Frontal cortex (tissue), 4 donors: ENCODE data around the gene CFAP92. TPM values are rescaled to one million over a fixed set of nuclear protein-coding genes. Genes with fewer than 3 reads are reported as not detected.
"Not testable (repeated sequence)": the region's sequence is repeated elsewhere in the genome, so short reads cannot be mapped to it uniquely, and the experiment has no call there.

Experiments
- DNase-seq, 2 donors: peaks; one replicate each; pipeline ENCODE4 v3.0.0; 2012; ENCODE audit warnings: low spot score in 2 of 2
- FAIRE-seq: peaks from 2 replicates; lab custom pipeline; 2012; peaks lifted over from hg19 to GRCh38; lab: Jason Lieb, UNC
- total RNA-seq: library from RNA; depleted of rRNA; stranded (reverse); fragments of >200 nt; gene quantifications from one replicate; pipeline ENCODE4 v1.2.3, GENCODE V29; 2014
- donor health status: control.
- donor health status: control.
- donor health status: control.

The CFAP92 gene
- total RNA-seq, 1 donor from 2014 or later = 1.6 TPM

DNA sequence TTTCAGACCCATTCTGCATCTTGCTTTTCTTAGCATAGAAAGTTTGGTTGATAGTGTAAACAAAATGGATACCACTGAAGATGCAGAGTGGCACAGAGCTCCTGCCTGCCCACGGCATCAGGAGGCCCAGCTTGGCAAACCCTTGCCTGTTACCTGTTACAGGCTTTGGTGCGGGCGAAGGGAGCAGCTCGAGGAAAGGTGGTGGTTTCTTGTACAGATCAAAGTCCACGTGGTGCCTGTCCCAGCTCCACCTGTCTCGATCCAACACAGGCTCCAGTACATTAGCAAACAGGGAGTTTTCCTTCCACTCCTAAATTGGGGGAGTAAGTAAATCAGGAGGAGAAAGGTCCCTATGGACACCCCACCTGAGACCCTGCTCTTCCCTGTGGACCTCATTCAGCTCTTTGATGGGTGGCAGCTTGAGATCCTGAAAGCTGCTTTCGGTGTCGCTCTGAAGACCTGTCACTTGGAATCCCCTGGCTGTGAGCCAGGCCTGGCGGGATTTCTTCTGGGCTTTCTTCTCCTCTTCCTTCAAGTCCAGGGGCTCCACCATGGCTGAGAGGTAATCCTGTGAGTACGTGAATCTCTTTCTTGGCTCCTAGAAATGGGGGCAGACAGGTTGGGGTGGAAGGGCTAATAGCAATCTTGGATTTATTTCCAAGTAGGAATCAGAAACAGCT is 78.8 kb downstream of the CFAP92 start:
- FAIRE-seq (no peak), DNase-seq (no peak)

DNA sequence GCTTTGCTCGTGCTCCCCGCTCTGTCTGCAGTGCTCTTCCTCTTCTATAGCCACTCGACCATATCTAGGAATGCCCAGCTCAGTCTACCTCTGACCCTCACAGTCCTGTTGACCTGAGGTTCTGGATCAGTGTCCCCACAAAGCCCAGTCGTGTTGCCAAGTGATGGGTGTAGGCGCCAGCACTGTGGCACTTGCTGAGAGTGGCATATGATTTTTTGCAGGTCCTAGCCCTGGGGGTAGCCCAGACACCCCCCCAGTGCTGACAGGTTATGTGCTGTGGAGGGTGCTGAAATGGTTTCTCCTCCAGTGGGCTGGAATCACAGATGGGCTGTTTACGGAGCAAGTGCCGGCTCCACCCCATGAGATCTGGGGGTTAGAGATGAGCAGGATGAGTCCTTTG is 82.0 kb downstream of the CFAP92 start:
- FAIRE-seq = no peak
- no peak for DNase-seq

DNA sequence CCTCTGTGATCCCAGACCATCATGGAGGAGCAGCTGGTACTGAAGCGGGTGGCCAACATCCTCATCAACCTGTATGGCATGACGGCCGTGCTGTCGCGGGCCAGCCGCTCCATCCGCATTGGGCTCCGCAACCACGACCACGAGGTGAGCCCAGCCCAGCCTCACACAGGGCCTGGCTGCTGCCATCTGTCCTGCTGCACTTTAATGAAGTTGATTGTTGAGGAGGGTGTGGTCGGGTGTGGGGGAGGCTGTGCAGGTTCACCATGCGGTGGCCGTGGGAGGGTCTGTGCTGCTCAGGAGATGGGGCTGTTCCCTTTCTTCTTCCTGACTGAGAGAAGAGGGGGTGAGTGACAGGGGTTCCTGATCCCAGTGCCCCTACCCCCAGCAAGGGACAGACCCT is 83.9 kb downstream of the CFAP92 start:
- no peak for DNase-seq

DNA sequence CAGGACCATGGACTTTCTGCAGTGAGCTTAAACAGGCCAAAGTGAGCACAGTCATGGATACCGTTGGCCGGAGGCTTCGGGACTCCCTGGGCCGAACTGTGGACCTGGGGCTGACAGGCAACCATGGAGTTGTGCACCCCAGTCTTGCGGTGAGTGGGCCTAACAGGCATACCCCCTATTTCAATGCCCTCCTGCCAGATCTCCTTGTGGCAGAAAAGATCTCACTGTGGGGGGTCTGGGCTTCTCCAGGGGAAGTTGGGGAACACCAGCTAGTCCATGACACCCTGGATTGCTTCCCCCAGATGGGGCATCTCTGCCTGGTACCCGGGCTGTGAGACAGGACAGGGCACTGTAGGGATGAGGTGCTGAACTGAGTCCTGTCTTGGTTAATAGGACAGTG is 84.9 kb downstream of the CFAP92 start:
- DNase-seq = no peak
- FAIRE-seq = no peak

More for the DNA sequence above, 83.9 kb downstream of the CFAP92 start:
- no peak for FAIRE-seq

DNA sequence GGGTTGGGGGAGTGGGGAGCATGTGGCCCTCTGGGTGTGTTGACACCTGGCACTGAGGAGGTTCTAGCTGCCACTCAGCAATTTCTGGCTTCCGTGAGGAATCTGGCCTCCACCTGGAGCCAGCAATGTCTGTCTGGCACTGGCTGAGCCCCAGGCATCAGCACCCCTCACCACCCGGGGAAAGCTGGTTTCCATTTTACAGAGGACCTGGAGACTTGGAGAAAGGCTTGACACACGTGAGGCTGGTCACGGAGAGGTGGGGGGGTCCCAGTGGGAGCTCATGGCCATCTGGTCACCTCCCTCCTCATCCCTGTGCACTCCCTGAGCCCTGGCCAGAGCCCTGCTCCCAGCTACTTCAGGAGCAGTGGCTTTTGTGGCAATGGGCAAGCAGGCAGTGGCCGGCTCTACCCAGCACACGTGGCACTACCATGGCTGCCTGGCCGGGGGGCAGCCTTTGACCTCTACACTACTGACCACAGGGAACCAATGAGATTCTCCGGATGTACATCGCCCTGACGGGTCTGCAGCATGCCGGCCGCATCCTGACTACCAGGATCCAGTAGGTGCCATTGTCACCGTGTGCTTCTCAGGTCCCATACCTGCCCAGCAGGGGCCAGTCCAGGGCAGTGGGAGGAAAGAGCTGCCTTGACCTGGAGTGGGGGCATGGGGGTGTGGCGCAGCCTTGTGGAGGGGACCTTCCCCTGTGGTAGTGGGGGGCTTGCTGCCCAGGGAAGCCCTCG is 86.0 kb downstream of the CFAP92 start:
- no peak for DNase-seq
- no peak for FAIRE-seq

DNA sequence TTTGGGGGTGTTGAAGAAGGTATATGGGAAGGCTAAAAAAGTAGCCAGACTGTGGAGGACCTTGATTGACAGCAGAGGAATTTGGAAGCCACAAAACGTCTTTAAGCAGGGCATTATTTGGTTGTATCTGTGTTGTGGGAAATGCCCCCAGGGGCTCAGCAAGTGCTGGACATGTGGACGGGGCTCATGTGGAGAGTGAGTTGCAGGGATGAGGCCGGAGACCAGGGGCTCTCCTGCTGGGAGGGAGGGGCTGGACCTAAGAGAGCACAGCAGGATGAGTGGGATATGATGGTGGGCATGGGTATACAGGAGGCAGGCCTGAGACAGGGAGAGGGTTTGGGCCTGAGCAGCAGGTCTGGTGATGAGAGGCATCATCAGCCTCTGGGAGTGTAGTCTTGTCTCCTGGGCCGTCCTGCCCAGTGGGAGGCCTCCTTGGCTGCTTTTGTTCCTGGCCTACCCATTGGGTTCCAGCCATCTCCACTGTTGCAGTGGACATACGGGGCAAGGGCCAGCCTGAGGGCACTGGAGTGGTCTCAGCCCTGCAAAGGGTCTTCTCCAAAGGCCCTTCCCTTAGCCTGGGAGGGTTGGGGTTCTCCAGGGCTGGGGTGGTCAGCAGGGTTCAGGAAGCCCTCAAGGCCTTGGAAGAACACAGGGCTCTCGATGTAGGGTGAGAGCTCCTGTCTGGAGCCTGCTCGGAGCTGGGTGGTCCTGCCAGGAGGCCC is 86.9 kb downstream of the CFAP92 start:
- DNase-seq = no peak

DNA sequence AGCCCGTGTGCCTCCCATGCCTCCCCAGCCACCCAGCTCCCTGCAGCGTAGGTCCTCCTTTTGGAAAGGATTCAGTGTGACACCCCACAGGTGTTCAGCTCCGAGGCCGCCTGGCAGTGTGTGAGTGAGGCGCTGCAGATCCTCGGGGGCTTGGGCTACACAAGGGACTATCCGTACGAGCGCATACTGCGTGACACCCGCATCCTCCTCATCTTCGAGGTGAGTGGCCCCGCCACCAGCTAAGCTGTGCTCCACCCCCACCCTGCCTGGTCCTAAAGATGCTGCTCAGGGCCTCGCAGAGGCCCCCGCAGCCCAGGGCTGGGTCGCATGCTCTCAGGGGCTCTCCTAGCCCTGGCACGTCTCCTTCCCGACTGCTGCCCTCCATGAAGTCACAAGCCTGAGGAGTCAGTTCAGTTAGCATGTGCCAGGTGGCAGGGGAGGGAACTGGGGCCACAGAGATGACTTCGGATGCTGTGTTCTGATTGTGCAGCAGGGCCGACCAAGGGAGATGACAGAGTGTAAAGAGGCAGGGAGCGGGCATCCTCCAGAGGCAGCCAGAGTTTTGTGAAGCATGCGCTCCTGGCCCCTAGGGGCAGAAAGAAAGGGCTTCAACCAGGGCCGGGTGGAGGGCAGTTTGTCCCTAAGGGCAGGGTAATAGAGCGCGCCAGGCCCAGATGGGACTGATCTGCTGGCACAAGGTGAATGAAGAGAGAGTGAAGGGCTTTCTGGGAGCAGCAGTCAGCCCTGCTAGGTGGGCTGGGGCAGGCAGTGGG is 87.7 kb downstream of the CFAP92 start:
- FAIRE-seq = no peak
- DNase-seq = no peak

More for the DNA sequence above, 86.9 kb downstream of the CFAP92 start:
- FAIRE-seq = no peak

DNA sequence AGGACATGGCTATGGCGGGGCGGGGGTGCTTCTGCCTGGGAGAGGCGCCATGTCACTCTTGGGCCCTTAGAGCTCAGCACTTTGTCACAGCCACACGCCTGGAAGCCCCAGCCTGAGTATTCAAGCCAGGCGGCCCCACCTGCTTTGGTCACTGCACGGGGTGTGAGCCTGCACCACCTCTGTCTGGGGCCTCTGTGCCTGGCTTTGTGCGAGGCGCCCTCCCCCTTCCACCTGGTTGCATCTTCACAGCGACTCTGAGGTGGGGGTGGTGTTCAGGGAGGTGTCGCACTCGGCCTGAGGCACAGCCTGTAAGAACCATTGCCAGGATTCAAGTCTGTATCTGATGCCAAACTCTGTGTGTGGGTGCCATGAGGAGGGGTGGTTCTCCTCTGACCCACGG is 90.4 kb downstream of the CFAP92 start:
- FAIRE-seq (no peak), DNase-seq (no peak)

DNA sequence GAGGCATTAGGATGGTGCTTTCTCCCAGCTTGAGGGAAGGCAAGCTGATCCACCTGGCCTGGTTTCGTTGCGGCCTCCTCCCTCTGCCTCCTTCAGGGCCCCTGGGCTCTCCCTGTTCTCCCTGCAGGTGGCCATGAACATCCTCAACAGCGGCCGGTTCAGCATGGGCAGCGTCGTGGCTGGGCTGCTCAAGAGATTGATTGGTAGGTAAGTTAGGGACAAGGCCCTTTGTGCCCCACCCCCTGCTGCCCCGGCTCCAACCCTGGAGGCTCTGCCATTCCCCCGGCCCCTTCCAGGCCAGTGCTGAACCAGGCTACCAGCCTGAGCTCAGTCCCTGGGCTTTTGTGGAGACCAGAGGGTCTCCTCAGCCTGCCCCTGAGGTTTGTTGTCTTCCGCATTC is 91.5 kb downstream of the CFAP92 start:
- no peak for FAIRE-seq
- DNase-seq = no peak

DNA sequence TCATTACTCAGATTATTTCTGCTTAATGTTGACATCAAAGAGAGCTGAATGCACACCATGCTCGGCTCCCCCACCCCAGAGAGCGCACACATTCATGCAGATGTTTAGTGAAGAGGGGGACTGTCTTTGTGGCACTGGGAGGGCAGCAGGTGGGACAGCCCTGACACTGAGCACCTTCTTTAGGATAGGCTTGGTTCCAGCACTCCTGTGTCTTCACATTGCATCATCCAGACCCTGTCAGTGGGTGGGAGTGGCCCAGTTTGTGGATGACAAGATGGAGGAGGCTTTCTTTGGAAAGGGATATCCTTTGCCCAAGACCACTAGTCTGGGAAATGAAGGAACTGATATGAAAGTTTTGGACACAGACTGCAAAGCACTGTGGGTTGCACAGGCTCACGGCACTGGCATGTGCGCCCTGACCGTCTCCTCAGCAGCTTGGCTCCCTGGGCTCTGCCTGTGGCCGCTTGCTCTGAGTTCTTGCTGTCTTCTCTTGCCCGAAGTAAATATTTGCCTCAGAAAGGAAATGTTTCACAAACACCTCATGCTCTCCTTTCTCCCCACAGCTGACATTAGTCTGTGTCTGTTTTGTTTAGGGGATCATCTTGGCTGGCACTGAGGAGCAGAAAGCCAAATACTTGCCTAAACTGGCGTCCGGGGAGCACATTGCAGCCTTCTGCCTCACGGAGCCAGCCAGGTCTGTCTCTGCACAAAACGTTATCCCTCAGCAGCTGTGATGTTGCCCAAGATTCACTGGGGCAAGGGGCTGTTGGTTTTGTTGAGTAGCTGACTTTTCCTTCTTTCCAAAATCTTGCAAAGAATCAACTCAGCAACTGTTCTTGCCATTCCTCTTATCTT is 97.8 kb downstream of the CFAP92 start:
- DNase-seq (no peak), FAIRE-seq (no peak)

DNA sequence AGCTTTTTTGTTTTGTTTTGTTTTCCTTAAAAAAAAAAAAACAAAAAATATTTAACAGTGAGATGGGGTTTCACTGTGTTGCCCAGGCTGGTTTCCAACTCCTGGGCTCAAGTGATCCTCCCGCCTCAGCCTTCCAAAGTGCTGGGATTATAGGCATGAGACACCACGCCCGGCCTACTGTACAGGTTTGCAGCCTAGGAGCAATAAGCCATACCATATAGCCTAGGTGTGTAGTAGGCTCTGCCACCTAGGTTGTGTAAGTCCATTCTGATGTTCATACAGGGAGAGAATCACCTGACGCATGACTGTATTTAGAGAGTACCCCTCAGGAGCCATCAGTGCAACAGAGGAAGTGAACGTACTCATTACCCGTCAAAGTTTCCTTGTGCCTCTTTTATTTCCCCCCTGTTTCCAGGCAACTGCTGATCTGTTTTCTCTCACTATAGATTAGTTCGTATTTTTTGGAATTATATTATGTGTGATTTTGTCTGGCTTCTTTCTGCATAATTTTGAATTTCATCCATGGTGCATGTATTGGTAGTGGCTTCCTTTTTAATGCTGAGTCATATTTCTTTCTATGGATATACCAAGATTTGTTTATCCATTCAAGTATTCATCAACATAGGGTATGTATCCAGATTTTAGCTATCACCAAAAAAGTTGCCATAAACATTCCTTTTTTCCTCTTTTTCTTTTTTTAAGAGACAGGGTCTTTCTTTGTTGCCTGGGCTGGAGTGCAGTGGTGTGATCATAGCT is 104.6 kb downstream of the CFAP92 start:
- DNase-seq = no peak
- no peak for FAIRE-seq

DNA sequence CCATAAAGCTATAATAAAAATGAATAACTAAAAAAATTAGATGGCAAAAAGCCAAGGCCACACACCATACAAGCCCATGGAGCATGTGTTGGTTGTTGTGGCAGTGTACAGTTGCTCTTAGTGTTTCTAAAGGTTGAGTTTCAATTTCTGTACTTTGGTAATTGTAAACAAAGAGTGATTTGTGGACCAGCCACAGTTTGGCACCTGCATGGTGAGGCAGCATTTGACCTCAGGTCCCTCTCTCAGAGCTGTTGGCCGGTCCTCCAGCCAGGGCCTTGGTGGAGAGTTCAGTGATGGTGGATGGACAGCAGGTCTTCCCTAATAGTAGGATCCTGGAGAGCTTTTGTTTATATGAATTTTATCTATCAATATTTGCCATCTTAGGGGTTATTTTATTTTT is 108.9 kb downstream of the CFAP92 start:
- FAIRE-seq (no peak), DNase-seq (no peak)

DNA sequence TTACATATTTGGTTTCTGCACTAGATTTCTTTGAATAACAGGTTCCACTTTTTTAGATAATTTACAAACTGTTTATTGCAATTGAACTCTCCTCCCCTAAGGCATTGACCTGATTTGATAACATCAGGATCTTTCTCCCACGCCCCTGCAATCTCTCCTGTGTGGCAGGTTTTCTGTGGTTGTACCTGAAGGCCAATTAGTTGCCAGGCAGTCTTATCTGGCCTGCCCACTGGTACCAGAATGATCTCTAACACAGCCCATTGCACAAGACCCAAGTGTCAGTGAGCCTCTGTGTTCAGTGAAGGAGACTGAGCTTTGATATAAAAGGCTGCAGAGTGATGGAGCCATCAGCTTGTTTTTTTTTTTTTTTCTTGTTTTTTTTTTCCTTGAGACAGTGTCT is 111.2 kb downstream of the CFAP92 start:
- FAIRE-seq (no peak), DNase-seq (no peak)

DNA sequence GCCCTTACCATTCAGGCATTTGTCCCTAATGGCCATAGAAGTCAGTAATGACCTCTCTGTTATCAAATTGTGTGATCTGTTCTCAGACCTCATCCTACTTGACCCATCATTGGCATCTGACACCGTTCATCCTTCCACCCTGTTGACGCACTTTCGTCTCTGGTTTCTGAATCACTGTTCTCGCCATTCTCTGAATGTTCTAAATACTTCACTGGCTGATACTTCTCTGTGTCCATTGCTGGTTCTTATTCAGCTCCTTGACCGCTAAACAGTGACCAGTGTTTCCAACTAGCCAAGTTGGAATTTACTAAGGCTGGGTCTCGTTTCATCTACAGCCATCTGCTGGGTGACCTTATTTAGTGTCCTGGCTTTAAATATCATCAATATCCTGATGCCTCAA is 112.3 kb downstream of the CFAP92 start:
- DNase-seq (no peak), FAIRE-seq (no peak)

DNA sequence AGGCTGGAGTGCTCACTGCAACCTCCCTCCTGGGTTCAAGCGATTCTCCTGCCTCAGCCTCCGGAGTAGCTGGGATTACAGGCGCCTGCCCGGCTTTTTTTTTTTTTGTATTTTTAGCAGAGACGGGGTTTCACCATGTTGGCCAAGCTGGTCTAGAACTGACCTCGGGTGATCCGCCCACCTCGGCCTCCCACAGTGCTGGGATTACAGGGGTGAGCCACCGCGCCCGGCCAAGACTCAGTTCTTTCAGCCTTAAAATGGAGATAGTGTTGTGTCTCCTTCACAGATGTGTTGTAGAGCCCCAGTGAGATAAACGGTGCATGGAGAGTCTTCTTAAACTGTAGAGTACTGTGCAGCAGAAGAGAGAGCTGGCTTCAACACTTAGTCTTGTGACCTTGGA is 113.4 kb downstream of the CFAP92 start:
- not testable (repeated sequence) for FAIRE-seq, DNase-seq

DNA sequence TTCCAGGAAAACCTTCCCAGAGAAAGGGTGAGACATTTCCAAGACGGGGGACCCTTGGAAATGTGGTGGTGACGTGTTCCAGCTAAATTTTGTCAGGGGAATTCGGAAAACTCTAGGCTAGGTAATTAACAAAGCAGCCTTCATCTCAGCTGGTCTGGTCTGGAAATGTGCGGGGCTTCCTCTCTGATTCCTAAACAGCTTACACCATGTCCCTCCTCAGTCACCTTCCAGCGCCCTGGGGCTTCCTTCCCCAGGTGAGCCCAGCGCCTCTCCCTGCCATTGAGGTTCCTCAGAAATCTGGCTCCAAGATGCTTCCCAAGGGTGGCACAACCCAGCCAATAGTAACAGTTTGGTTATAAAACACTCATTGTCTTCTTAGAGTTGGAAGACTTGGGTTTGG is 113.9 kb downstream of the CFAP92 start:
- DNase-seq = no peak
- no peak for FAIRE-seq

DNA sequence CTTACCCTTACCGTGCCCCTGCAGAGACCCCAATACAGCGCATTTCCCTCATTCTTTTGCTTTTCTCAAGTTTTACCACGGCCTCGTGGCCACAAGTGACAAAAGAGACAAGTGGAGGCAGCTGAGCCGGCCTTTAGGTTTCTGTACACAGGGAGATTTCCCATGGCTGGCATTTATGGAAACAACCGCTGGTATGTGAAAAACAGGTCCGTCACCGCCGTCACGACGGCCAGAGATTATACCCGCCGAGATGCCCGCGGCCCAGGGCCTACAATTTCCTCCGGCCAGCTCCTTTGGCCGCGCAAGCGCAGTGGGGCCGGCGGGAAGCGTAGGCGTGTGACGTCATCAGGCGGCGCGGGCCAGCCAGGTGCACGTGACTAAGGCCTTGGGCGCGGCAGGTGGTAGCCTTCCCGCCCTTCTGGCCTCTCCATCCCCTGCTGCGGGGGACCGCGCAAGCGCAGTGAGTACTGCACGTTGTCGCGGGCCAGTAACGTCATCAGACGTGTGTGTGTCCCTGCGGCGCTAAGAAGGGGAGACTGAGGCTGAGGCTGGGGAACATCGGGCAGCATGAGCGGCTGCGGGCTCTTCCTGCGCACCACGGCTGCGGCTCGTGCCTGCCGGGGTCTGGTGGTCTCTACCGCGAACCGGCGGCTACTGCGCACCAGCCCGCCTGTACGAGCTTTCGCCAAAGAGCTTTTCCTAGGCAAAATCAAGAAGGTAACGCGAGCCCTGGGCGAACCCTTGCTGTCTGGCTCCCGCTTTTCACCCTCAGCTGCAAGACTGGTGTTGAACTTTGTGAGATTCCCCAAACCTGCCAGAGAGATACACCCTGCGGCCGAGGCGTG is 114.5 kb downstream of the CFAP92 start, which contains the start of gene ACAD9:
Gene ACAD9, plus strand, starts transcription at position 496 of the 845 bp plus-strand sequence. Its CDS starts 72 bp downstream, at position 568.
- no peak for FAIRE-seq

More for the DNA sequence above, 114.5 kb downstream of the CFAP92 start, which contains the start of gene ACAD9:
- DNase-seq = peak; percentile 93 to 98
